ENCODE data around the gene CDH24. TPM values are rescaled to one million over a fixed set of nuclear protein-coding genes. Genes with fewer than 3 reads are reported as not detected.
"Not testable (repeated sequence)": the region's sequence is repeated elsewhere in the genome, so short reads cannot be mapped to it uniquely, and the experiment has no call there.

The CDH24 gene
- polyA plus RNA-seq, 1 donor from 2014 or later, result 31.7 TPM

- no peak overlapping the region for H3K9ac ChIP-seq (ENCODE audit: low read length)
Observed at GRCh38 chr14:23005451-23006187, 51.7 kb downstream of the CDH24 start.

DNA sequence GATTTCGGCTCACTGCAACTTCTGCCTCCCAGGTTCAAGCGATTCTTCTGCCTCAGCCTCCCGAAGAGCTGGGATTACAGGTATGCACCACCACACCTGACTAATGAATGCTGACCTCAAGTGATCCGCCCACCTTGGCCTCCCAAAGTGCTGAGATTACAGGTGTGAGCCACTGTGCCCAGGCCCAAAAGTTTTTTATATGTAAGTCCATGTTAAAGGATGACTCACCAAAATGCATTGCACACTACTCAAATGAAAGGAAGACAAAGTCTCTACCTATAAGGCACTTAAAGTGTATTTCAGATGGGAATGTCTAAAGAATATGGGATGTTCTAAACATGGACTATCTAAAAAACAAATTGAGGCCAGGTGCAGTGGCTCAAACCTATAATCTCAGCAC is 53.0 kb downstream of the CDH24 start:
- H3F3A ChIP-seq (ENCODE audit: insufficient read depth, low read length, poor library complexity, severe bottlenecking); H3K27me3 ChIP-seq (ENCODE audit: insufficient read depth, low read depth, low read length); H3K4me2 ChIP-seq (ENCODE audit: low read length): not testable (repeated sequence)

More at GRCh38 chr14:23005451-23006187, 51.7 kb downstream of the CDH24 start:
- peak overlapping the region; percentile 93 for H3K4me2 ChIP-seq (ENCODE audit: low read length)
- H3K27ac ChIP-seq (ENCODE audit: low read length), result no peak overlapping the region
- no peaks in the 10 kb centered on the region for H3K9me2 ChIP-seq (ENCODE audit: insufficient read depth, low read length)
- TF ChIP-seq SMC3 (conservative IDR thresholded peaks at IDR 0.05; ENCODE audit: poor library complexity) (no peak), TAF1 (IDR thresholded peaks at IDR 0.05; ENCODE audit: low read depth) (no peak)
- TF ChIP-seq, protein P1, sequence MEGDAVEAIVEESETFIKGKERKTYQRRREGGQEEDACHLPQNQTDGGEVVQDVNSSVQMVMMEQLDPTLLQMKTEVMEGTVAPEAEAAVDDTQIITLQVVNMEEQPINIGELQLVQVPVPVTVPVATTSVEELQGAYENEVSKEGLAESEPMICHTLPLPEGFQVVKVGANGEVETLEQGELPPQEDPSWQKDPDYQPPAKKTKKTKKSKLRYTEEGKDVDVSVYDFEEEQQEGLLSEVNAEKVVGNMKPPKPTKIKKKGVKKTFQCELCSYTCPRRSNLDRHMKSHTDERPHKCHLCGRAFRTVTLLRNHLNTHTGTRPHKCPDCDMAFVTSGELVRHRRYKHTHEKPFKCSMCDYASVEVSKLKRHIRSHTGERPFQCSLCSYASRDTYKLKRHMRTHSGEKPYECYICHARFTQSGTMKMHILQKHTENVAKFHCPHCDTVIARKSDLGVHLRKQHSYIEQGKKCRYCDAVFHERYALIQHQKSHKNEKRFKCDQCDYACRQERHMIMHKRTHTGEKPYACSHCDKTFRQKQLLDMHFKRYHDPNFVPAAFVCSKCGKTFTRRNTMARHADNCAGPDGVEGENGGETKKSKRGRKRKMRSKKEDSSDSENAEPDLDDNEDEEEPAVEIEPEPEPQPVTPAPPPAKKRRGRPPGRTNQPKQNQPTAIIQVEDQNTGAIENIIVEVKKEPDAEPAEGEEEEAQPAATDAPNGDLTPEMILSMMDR (IDR thresholded peaks at IDR 0.05; ENCODE audit: poor library complexity, severe bottlenecking), result no peak
- H3K27me3 ChIP-seq (ENCODE audit: insufficient read depth, low read depth, low read length), result no peaks in the 10 kb centered on the region
- H3K79me2 ChIP-seq (replicated peaks; ENCODE audit: insufficient read depth, low read length), result peaks cover 6% of the 10 kb centered on the region
- no peaks in the 10 kb centered on the region for H4K20me1 ChIP-seq (ENCODE audit: insufficient read depth)
- H3K36me3 ChIP-seq (ENCODE audit: insufficient read depth, low read length), result no peaks in the 10 kb centered on the region
- peak overlapping the region; percentile 87 for H3K4me3 ChIP-seq (ENCODE audit: low read length)
- peaks cover 4% of the 10 kb centered on the region for H3F3A ChIP-seq (ENCODE audit: insufficient read depth, low read length, poor library complexity, severe bottlenecking)
- no peaks in the 10 kb centered on the region for H3K9me3 ChIP-seq (ENCODE audit: low read length)
- no peak overlapping the region for H2AFZ ChIP-seq (ENCODE audit: low read depth, low read length)

GRCh38 chr14:23002592-23002991 is 54.7 kb downstream of the CDH24 start:
- H3K4me2 ChIP-seq (ENCODE audit: low read length), result no peak overlapping the region
- H3K79me2 ChIP-seq (replicated peaks; ENCODE audit: insufficient read depth, low read length), result no peaks in the 10 kb centered on the region
- H3K27me3 ChIP-seq (ENCODE audit: insufficient read depth, low read depth, low read length), result no peaks in the 10 kb centered on the region
- no peaks in the 10 kb centered on the region for H3K9me2 ChIP-seq (ENCODE audit: insufficient read depth, low read length)
- H3K36me3 ChIP-seq (ENCODE audit: insufficient read depth, low read length), result no peaks in the 10 kb centered on the region
- no peak overlapping the region for H3K27ac ChIP-seq (ENCODE audit: low read length)
- H3F3A ChIP-seq (ENCODE audit: insufficient read depth, low read length, poor library complexity, severe bottlenecking), result peaks cover 4% of the 10 kb centered on the region
- no peak overlapping the region for H3K9ac ChIP-seq (ENCODE audit: low read length)
- no peak overlapping the region for H2AFZ ChIP-seq (ENCODE audit: low read depth, low read length)
- H3K9me3 ChIP-seq (ENCODE audit: low read length), result no peaks in the 10 kb centered on the region
- TF ChIP-seq EP300 (conservative IDR thresholded peaks at IDR 0.05; ENCODE audit: poor library complexity, severe bottlenecking), result no peak
- H3K4me3 ChIP-seq (ENCODE audit: low read length), result no peak overlapping the region
- H4K20me1 ChIP-seq (ENCODE audit: insufficient read depth), result no peaks in the 10 kb centered on the region

More for the DNA sequence above, 53.0 kb downstream of the CDH24 start:
- not testable (repeated sequence) for H3K9me2 ChIP-seq (ENCODE audit: insufficient read depth, low read length); H3K4me3 ChIP-seq (ENCODE audit: low read length); H3K27ac ChIP-seq (ENCODE audit: low read length); H3K9ac ChIP-seq (ENCODE audit: low read length); H4K20me1 ChIP-seq (ENCODE audit: insufficient read depth); H3K36me3 ChIP-seq (ENCODE audit: insufficient read depth, low read length); H3K79me2 ChIP-seq (replicated peaks; ENCODE audit: insufficient read depth, low read length); H3K9me3 ChIP-seq (ENCODE audit: low read length); H2AFZ ChIP-seq (ENCODE audit: low read depth, low read length)

DNA sequence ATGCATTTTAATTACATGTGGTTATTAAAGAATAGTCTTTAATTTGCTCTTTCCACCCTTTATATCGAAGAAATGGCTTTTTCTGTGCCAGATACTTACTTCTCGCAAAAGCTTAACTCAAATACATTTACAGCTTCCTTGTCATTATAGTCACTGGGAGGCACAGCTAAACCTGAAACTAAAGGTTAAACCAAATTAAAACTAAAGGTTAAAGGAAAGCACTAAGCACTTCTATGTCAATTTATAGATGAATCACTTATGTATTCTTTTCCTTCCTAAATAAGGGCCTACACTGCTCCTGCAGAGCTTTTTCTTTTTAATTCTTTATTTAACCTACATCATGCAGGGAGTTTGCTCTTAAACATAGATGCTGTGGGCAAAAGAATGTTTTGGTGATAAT is 56.5 kb downstream of the CDH24 start:
- H3K9me2 ChIP-seq (ENCODE audit: insufficient read depth, low read length), result no peaks in the 10 kb centered on the region
- no peaks in the 10 kb centered on the region for H4K20me1 ChIP-seq (ENCODE audit: insufficient read depth)
- H2AFZ ChIP-seq (ENCODE audit: low read depth, low read length), result no peak overlapping the region
- H3K9me3 ChIP-seq (ENCODE audit: low read length), result no peaks in the 10 kb centered on the region
- no peak overlapping the region for H3K4me3 ChIP-seq (ENCODE audit: low read length)
- no peak overlapping the region for H3K27ac ChIP-seq (ENCODE audit: low read length)
- H3K27me3 ChIP-seq (ENCODE audit: insufficient read depth, low read depth, low read length), result no peaks in the 10 kb centered on the region
- no peaks in the 10 kb centered on the region for H3K79me2 ChIP-seq (replicated peaks; ENCODE audit: insufficient read depth, low read length)
- H3K4me2 ChIP-seq (ENCODE audit: low read length), result no peak overlapping the region
- no peak overlapping the region for H3K9ac ChIP-seq (ENCODE audit: low read length)
- no peaks in the 10 kb centered on the region for H3F3A ChIP-seq (ENCODE audit: insufficient read depth, low read length, poor library complexity, severe bottlenecking)
- TF ChIP-seq EZH2 (IDR thresholded peaks at IDR 0.05; ENCODE audit: borderline replicate concordance, insufficient read depth, low read length, poor library complexity, severe bottlenecking) (no peak), SMC3 (conservative IDR thresholded peaks at IDR 0.05; ENCODE audit: poor library complexity) (no peak), EP300 (conservative IDR thresholded peaks at IDR 0.05; ENCODE audit: poor library complexity, severe bottlenecking) (no peak), RAD21 (conservative IDR thresholded peaks at IDR 0.05) (no peak), REST (IDR thresholded peaks at IDR 0.05; ENCODE audit: borderline replicate concordance) (no peak), MXI1 (conservative IDR thresholded peaks at IDR 0.05; ENCODE audit: poor library complexity, severe bottlenecking) (no peak), POLR2AphosphoS5 (IDR thresholded peaks at IDR 0.05) (no peak), TAF1 (IDR thresholded peaks at IDR 0.05; ENCODE audit: low read depth) (no peak)
- TF ChIP-seq, protein P1 (IDR thresholded peaks at IDR 0.05; ENCODE audit: poor library complexity, severe bottlenecking), result no peak
- no peaks in the 10 kb centered on the region for H3K36me3 ChIP-seq (ENCODE audit: insufficient read depth, low read length)
